SK-N-SH (cell line): ENCODE data around the gene SUN5. TPM values are rescaled to one million over a fixed set of nuclear protein-coding genes. Genes with fewer than 3 reads are reported as not detected.

ENCODE experiments used
- CTCF ChIA-PET: fragments of 300-600, 350-600 bp; formaldehyde crosslinking; extraction: SDS; loops from one replicate; lab custom pipeline; 2021; lab: Yijun Ruan, JAX
- POLR2A ChIA-PET: fragments of 350-600 bp; sonication (Branson Sonifier 250); formaldehyde crosslinking; extraction: SDS; loops from one replicate; lab custom pipeline; 2020; ENCODE audit warnings: antibody characterized with exemption, inconsistent platforms; lab: Yijun Ruan, JAX
- DNase-seq: peaks from one replicate; pipeline ENCODE4 v3.0.0; 2012
- H2AFZ ChIP-seq: fragments of 200-600 bp; sonication (generic); 2 replicates; pipeline ENCODE4 v1.8.1; 2016; ENCODE audit warnings: antibody characterized with exemption, mild to moderate bottlenecking, low read depth
- H3F3A ChIP-seq: fragments of 200-600 bp; sonication (generic); replicated peaks from 2 replicates; pipeline ENCODE3; 2016; ENCODE audit warnings: antibody characterized with exemption, mild to moderate bottlenecking; ENCODE audit not compliant: insufficient read depth
- H3K27ac ChIP-seq, 2 experiments: fragments of 200-500 bp in 1 of 2; fragments of 200-600 bp in 1 of 2; sonication (Bioruptor generic) in 1 of 2; sonication (generic), shearing (Covaris generic) in 1 of 2; 2 replicates each; pipeline versions ENCODE4 v1.5.1 to v1.6.1; 2014 to 2016; ENCODE audit warnings: low read depth in 2 of 2, inconsistent platforms in 1 of 2, low read length in 1 of 2, mild to moderate bottlenecking in 1 of 2, mixed read lengths in 1 of 2
- H3K27me3 ChIP-seq: fragments of 200-600 bp; sonication (generic), shearing (Covaris generic); 2 replicates; pipeline ENCODE4 v1.6.1; 2016; ENCODE audit warnings: mixed run types; ENCODE audit not compliant: insufficient read depth
- H3K36me3 ChIP-seq, 2 experiments: fragments of 200-500 bp in 1 of 2; fragments of 200-600 bp in 1 of 2; sonication (Bioruptor generic) in 1 of 2; sonication (generic) in 1 of 2; replicated peaks in 1 of 2; 2 replicates each; pipeline versions ENCODE3 to v1.5.1; 2014 to 2016; ENCODE audit warnings: low read length in 1 of 2, mild to moderate bottlenecking in 1 of 2; ENCODE audit not compliant: insufficient read depth in 2 of 2, control insufficient read depth in 1 of 2
- H3K4me1 ChIP-seq, 2 experiments: fragments of 200-500 bp in 1 of 2; fragments of 200-600 bp in 1 of 2; sonication (Bioruptor generic) in 1 of 2; sonication (generic), shearing (Covaris generic) in 1 of 2; 2 replicates each; pipeline versions ENCODE4 v1.5.1 to v1.6.1; 2014 to 2016; ENCODE audit warnings: low read depth in 1 of 2, low read length in 1 of 2, mixed run types in 1 of 2; ENCODE audit not compliant: insufficient read depth in 2 of 2, control insufficient read depth in 1 of 2
- H3K4me2 ChIP-seq: fragments of 200-600 bp; sonication (generic), shearing (Covaris generic); 2 replicates; pipeline ENCODE4 v1.6.1; 2017; ENCODE audit warnings: mixed run types
- H3K4me3 ChIP-seq, 2 experiments: fragments of 200-500 bp in 1 of 2; fragments of 200-600 bp in 1 of 2; sonication (Bioruptor generic) in 1 of 2; sonication (generic), shearing (Covaris generic) in 1 of 2; 2 replicates each; pipeline versions ENCODE4 v1.5.1 to v1.8.1; 2014 to 2016; ENCODE audit warnings: low read depth in 2 of 2, inconsistent platforms in 1 of 2, low read length in 1 of 2, mild to moderate bottlenecking in 1 of 2, mixed read lengths in 1 of 2, moderate library complexity in 1 of 2
- H3K79me2 ChIP-seq: fragments of 200-600 bp; sonication (generic); 2 replicates; pipeline ENCODE4 v1.8.1; 2017; ENCODE audit warnings: mild to moderate bottlenecking; ENCODE audit not compliant: insufficient read depth
- H3K9ac ChIP-seq: fragments of 200-600 bp; sonication (generic); 2 replicates; pipeline ENCODE4 v1.6.1; 2017; ENCODE audit warnings: mixed run types
- H3K9me2 ChIP-seq: fragments of 200-600 bp; sonication (generic); 2 replicates; pipeline ENCODE4 v1.6.1; 2017; ENCODE audit warnings: mixed run types
- H3K9me3 ChIP-seq: fragments of 200-600 bp; sonication (generic); 2 replicates; pipeline ENCODE4 v1.6.1; 2017; ENCODE audit warnings: mixed run types, mild to moderate bottlenecking, moderate library complexity
- H4K20me1 ChIP-seq: fragments of 200-600 bp; sonication (generic); 2 replicates; pipeline ENCODE4 v1.6.1; 2017; ENCODE audit warnings: mild to moderate bottlenecking, mixed run types; ENCODE audit not compliant: insufficient read depth
- CTCF ChIP-seq: fragments of 200-600 bp; sonication (generic); IDR thresholded peaks from 2 replicates; pipeline ENCODE4 v1.6.1; 2017; ENCODE audit warnings: antibody characterized with exemption, mild to moderate bottlenecking, moderate library complexity
- ELF1 ChIP-seq: IDR thresholded peaks from 2 replicates; pipeline ENCODE4 v1.4.0; 2012
- EP300 ChIP-seq, 2 experiments: IDR thresholded peaks; 2 replicates each; pipeline versions ENCODE4 v1.4.0 to v1.6.1; 2012; ENCODE audit warnings: borderline replicate concordance in 1 of 2, low read depth in 1 of 2, low read length in 1 of 2
- FOSL2 ChIP-seq: IDR thresholded peaks from 2 replicates; pipeline ENCODE4 v1.4.0; 2012; ENCODE audit warnings: low read depth, mild to moderate bottlenecking, moderate library complexity, borderline replicate concordance
- FOXJ3 ChIP-seq: sonication (generic); formaldehyde crosslinking; IDR thresholded peaks from 2 replicates; pipeline ENCODE4 v1.5.1; 2020; ENCODE audit warnings: mild to moderate bottlenecking, missing genetic modification reagents
- GABPA ChIP-seq: IDR thresholded peaks from 2 replicates; pipeline ENCODE4 v1.4.0; 2012; ENCODE audit warnings: low read depth, mild to moderate bottlenecking
- GATA2 ChIP-seq: sonication (generic); formaldehyde crosslinking; IDR thresholded peaks from 2 replicates; pipeline ENCODE4 v1.5.0; 2020; ENCODE audit warnings: mild to moderate bottlenecking, missing genetic modification reagents
- IRF3 ChIP-seq: fragments of 150-350 bp; IDR thresholded peaks from 2 replicates; pipeline ENCODE4 v1.6.1; 2016; ENCODE audit warnings: mild to moderate bottlenecking, low read depth, low read length
- JUND ChIP-seq: IDR thresholded peaks from 2 replicates; pipeline ENCODE4 v1.4.0; 2012
- MAX ChIP-seq: IDR thresholded peaks from 2 replicates; pipeline ENCODE4 v1.4.0; 2012; ENCODE audit warnings: low read depth
- MEF2A ChIP-seq: IDR thresholded peaks from 2 replicates; pipeline ENCODE4 v1.4.0; 2012; ENCODE audit warnings: low read depth, borderline replicate concordance
- MXI1 ChIP-seq: IDR thresholded peaks from 2 replicates; pipeline ENCODE4 v1.6.1; 2012; ENCODE audit warnings: mild to moderate bottlenecking, low read depth, low read length, improper control_type of control experiment
- NRF1 ChIP-seq: IDR thresholded peaks from 2 replicates; pipeline ENCODE4 v1.6.1; 2012; ENCODE audit warnings: low read depth, mild to moderate bottlenecking, low read length
- RFX5 ChIP-seq: IDR thresholded peaks from 2 replicates; pipeline ENCODE4 v1.6.1; 2012; ENCODE audit warnings: mild to moderate bottlenecking, improper control_type of control experiment, low read length
- RXRA ChIP-seq: IDR thresholded peaks from 2 replicates; pipeline ENCODE4 v1.4.0; 2012; ENCODE audit warnings: low read depth, mild to moderate bottlenecking, borderline replicate concordance
- TCF12 ChIP-seq: IDR thresholded peaks from 2 replicates; pipeline ENCODE4 v1.4.0; 2012
- TEAD4 ChIP-seq: IDR thresholded peaks from 2 replicates; pipeline ENCODE4 v1.4.0; 2012; ENCODE audit warnings: mild to moderate bottlenecking, borderline replicate concordance; ENCODE audit not compliant: insufficient read depth
- USF2 ChIP-seq: fragments of 150-350 bp; IDR thresholded peaks from 2 replicates; pipeline ENCODE4 v1.6.1; 2017; ENCODE audit warnings: antibody characterized with exemption, low read length, low read depth, borderline replicate concordance
- YY1 ChIP-seq: IDR thresholded peaks from 2 replicates; pipeline ENCODE4 v1.4.0; 2012; ENCODE audit warnings: low read depth, mild to moderate bottlenecking
- ZBTB33 ChIP-seq: IDR thresholded peaks from 2 replicates; pipeline ENCODE4 v1.4.0; 2012; ENCODE audit warnings: low read depth, borderline replicate concordance
- WGBS: methylation state at CpG from one replicate; pipeline ENCODE4 v1.1.6; 2017; ENCODE audit warnings: low lambda C conversion rate; 5-methylcytosine and 5-hydroxymethylcytosine counted together
- polyA plus RNA-seq, 3 experiments: library from polyadenylated mRNA; depleted of rRNA; stranded (reverse); fragments of >200 nt; gene quantifications; 2 replicates each; pipeline ENCODE4 v1.2.3, GENCODE V29; 2012

SUN5 gene
- polyA plus RNA-seq, 1 of the 3 experiments (the other 2 are of a cell fraction) = not detected

GRCh38 chr20:33024243-33024560 is 20.0 kb upstream of the SUN5 start:
- H3K27ac ChIP-seq = no peak overlapping the region
- H3K27me3 ChIP-seq = peaks cover 10% of the 10 kb centered on the region; the same call in 1 of the 2 replicates
- DNase-seq = no peak
- CTCF ChIA-PET = interaction anchor here (1.4 kb wide), 1 partner anchor 10 kb away, joined by 3 read pairs; no protein-coding TSS in a partner anchor
- no peaks in the 10 kb centered on the region for H3K4me1 ChIP-seq
- no peak overlapping the region for H3K4me2 ChIP-seq
- H3F3A ChIP-seq = no peaks in the 10 kb centered on the region
- no peak overlapping the region for H3K4me3 ChIP-seq
- WGBS = 0% methylated on average over 1 of the region's 1 CpG
- no peaks in the 10 kb centered on the region for H3K9me3 ChIP-seq
- H3K9me2 ChIP-seq = no peaks in the 10 kb centered on the region
- H3K9ac ChIP-seq = no peak overlapping the region
- no peaks in the 10 kb centered on the region for H3K79me2 ChIP-seq
- no peaks in the 10 kb centered on the region for H4K20me1 ChIP-seq
- H3K36me3 ChIP-seq = no peaks in the 10 kb centered on the region
- TF ChIP-seq GATA2 (CRISPR knock-in tag) (no peak), JUND (no peak), CTCF (no peak), RFX5 (no peak), NRF1 (no peak), RXRA (no peak), ELF1 (no peak), MXI1 (no peak), FOXJ3 (CRISPR knock-in tag) (no peak), TEAD4 (no peak), GABPA (no peak), IRF3 (no peak), MEF2A (no peak), EP300 (IDR thresholded peaks at IDR 0.05; ENCODE audit: borderline replicate concordance in 1 of 2, low read depth in 1 of 2, low read length in 1 of 2) (no peak), MAX (no peak), TCF12 (no peak), FOSL2 (no peak), USF2 (no peak), ZBTB33 (no peak), YY1 (no peak)
- H2AFZ ChIP-seq = no peak overlapping the region
- POLR2A ChIA-PET = no interaction called here
